OCI-LY3 (cell line): ENCODE data around the gene COL4A3.

Source experiments
- CTCF ChIP-seq: fragments of 200-600, 300-600 bp; sonication (generic); IDR thresholded peaks from 2 replicates; pipeline ENCODE4 v1.5.1; 2014; ENCODE audit warnings: antibody characterized with exemption, low read length, low read depth
- EZH2phosphoT487 ChIP-seq: fragments of 200-600 bp; shearing (Covaris generic); IDR thresholded peaks from 2 replicates; pipeline ENCODE4 v1.6.1; 2018; ENCODE audit warnings: antibody characterized with exemption, mixed run types, low read depth

GRCh38 chr2:227188292-227188691, 23.9 kb downstream of the COL4A3 start:
- no peak for TF ChIP-seq CTCF
- TF ChIP-seq EZH2phosphoT487, result no peak
